HG02798 (cell line): ENCODE measurements around the gene DHX38.
"Not testable (repeated sequence)": the region's sequence is repeated elsewhere in the genome, so short reads cannot be mapped to it uniquely, and the experiment has no call there.

Experiments
- ATAC-seq: cut with Tn5 transposase; IDR thresholded peaks from one replicate; pipeline ENCODE4 v1.9.1; 2021; ENCODE audit warnings: mild to moderate bottlenecking; ENCODE audit not compliant: unreplicated experiment, poor library complexity

Gene DHX38

DNA sequence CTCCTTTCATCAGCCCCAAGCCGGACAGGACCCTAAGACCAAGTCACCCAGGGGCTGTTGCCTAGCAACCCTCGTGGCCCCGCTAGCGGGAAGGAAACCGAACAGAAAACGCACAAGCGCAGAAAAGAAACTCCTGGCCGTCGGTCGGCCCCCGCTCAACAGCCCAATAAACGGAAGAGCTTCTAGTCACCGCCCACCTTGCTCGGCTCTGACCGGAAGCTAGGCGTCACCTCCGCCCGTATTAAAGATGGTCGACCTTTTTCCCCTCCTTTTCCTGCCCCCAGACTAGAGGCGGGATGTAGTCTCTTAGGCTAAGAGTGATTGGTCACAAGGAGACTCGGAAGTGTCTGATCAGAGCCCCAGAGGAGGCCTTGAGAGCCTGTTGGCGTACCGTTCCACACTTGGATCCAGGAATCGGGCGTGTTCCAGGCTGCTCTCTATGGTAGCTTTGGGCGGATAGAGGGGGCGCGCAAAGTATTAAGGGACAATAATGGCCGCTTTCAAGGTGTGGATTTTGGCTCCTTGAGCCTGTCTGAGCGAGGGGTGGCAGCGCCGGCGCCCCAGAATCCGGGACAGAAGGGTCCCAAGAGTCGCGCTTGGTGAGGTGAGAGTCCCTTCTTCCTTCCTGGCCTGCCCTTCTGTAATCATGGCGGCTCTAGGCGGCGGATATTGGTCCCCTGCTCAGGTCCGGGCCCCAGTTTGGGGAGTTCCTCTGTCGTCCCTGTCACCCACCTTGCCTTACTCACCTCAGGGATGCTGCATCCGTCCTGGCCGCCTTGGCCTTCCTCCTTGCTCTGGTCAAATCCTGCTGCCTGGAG lies at the start of gene DHX38, which contains the start of gene TXNL4B:
Gene DHX38, plus strand, starts transcription at position 400 of the 818 bp plus-strand sequence. CDS start 2,311 bp downstream, outside the sequence.
Gene TXNL4B, minus strand, starts transcription at position 173 of the 818 bp plus-strand sequence. CDS start 2,871 bp downstream, outside the sequence.
- ATAC-seq: peak; percentile 98

DNA sequence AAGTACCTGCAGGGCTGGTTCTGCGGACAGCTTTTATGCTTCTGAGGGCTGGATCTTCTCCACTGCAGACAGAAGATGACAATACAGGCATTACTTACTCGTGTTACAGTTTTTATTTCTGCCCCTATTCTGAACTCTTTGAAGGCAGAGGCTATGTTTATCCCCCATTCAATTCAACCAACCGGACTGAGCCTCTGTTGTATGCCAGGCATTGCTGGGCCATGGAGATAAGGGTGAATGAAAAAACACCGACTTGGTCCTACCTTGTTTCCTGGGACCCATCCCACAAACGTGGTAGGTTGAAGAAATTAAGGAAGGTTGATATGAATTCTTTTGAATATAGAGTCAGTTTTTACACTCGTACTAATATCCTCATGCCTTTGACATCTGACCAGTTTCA lies 49.4 kb upstream of the DHX38 start:
- ATAC-seq: no peak

DNA sequence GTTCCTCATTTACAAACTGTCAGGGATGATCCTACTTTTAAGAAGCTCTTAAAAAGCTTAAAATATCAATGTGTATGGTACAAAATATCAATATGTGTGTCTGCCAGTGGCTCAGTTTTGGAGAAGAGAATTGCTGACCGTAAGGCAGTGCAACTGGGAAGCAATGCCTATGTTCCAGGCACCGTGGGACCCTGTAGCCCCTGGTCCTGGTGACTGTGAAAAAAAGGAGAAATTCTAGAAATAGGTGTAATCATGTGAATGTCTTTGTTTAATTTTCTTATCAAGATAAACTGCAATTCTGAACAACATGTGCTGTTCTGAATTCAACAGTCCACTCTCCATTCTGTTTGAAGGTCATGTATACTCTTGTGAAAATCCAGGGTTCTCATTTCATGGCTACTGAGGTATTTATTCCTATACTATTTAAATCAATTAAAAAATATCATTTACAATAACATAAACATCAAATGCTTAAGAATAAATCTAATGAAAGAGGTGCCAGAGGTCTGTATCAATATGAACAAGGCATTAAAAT lies 48.8 kb upstream of the DHX38 start:
- ATAC-seq: no peak

DNA sequence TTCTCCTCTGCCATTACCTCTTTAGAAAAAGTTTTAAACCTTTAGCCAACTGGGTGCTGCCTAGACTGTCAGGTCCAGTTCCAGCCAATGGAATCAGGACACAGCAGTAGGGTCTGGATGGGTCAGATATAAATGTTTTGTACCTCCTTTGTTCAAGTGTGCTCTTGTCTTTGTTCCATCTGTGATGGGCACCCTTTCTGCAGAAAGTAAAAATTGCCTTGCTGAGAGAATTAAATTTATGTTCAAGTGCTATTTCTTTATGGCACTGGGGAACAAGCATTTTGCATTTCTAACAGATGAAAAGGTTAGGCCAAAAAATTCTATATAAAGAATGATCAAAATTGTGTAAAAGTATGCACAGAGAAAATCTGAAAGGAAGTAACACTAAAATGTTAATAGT lies 44.5 kb upstream of the DHX38 start:
- no peak for ATAC-seq

DNA sequence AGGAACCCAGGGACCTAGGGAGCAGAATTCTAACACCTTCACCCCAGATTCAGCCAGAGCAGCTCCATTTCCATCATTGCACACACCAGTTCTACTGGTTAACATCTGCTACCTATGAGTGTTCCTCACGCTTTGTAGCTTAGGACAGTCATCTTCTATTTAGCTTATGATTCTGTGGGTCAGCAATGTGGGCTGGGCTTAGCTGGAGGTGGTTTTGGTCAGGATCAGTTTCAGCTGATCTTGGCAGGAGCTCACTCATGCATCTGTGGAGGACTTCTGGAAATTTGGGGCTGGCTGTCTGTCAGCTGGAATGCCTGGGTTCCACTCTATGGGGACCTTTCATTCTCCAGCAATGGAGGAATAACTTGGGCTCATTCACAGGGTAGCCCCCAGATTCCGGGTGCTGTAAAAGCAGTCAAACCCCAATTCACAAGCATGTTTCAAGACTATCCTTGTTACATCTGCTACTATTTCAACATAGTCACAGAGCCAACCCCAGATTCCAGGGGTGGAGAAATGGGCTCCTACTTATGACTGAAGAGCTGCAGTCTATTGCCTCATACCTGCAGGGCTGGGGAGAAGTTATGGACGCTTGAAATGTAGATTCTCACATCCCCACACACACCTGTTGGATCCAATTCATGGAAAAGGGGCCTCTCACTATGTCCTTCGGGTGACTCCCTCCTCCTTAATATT lies 42.7 kb upstream of the DHX38 start:
- no peak for ATAC-seq

DNA sequence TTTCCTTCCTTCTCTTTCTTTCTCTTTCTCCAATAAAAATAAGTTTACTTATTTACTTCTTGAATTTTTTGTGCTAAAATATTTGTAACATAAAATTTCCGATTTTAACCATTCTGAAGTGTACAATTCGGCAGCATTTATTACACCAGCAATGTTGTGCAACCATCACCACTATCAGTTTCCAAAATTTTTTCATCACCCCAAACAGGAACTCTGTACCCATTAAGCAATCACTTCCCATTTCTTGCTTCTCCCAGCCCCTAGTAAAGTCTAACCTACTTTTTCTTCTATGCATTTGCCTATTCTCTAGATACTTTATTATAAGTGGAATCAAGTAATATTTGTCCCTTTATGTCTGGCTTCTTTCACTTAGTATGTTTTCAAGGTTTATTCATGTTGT lies 41.8 kb upstream of the DHX38 start:
- ATAC-seq: no peak

DNA sequence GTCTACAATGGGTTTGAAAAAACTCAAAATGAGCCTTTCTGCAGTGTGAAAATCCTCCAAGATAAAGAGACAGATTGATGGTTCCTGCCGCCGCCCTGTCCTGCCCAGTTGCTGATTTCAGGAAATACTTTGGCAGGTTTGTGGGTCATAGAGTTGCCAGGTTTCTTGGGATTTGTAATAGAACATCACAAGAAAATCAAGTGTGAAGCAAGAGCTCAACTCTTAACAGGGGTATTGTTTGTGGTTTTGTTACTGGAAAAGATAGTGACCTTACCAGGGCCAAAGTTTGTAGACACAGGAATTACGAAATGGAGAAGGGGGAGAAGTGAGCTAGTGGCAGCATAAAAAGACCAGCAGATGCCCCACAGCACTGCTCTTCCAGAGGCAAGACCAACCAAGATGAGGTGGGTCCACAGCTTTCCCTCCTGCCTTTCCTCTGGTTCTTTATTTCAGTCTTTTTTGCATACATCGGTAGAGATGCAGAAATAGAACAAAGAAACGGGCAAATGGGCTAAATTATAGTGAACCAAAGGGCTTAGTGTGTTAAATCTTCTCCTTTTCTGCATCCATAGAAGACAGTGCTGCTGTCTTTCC lies 39.3 kb upstream of the DHX38 start, which contains the start of gene HP:
Gene HP, plus strand, starts transcription at position 252 of the 594 bp plus-strand sequence. Its CDS starts 148 bp downstream, at position 400.
- not testable (repeated sequence) for ATAC-seq

DNA sequence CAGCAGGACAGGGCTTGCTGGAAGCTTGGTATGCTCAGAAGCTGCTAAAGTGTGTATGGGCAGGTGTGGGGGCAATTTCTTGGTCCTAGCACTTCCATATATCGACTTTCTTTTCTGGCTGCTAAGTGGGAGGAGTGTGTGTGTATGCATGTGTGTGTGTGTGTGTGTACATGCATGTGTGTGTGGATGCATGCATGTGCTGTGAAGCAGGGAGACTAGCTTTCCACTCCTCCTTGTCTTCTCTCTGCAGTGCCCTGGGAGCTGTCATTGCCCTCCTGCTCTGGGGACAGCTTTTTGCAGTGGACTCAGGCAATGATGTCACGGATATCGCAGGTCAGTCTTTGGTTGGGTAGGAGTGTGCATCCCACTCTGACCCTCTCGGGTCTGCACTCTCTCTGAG lies 37.7 kb upstream of the DHX38 start:
- no peak for ATAC-seq

DNA sequence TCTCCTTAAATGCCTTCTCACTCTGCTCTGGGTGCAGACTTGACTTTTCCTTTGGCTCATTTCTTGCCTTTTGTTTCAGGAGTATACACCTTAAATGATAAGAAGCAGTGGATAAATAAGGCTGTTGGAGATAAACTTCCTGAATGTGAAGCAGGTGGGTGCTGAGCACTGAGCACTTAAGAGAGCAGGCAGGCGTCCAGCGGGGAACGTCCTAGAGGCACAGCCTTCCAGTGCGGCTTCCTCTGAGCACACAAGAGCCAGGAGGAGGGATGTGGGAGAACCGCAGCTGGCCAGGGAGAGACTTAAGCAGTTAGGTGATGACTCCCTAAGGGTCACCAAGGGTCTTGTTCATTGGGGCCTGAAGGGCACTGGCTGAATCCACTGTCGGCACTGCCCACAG lies 36.3 kb upstream of the DHX38 start:
- ATAC-seq: not testable (repeated sequence)

DNA sequence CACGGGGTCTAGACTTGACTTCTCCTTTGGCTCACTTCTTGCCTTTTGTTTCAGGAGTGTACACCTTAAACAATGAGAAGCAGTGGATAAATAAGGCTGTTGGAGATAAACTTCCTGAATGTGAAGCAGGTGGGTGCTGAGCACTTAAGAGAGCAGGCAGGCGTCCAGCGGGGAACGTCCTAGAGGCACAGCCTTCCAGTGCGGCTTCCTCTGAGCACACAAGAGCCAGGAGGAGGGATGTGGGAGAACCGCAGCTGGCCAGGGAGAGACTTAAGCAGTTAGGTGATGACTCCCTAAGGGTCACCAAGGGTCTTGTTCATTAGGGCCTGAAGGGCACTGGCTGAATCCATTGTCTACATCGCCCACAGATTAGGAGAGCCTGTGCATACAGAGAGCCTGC lies 34.6 kb upstream of the DHX38 start:
- ATAC-seq: not testable (repeated sequence)

DNA sequence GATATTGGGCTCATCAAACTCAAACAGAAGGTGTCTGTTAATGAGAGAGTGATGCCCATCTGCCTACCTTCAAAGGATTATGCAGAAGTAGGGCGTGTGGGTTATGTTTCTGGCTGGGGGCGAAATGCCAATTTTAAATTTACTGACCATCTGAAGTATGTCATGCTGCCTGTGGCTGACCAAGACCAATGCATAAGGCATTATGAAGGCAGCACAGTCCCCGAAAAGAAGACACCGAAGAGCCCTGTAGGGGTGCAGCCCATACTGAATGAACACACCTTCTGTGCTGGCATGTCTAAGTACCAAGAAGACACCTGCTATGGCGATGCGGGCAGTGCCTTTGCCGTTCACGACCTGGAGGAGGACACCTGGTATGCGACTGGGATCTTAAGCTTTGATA lies 33.2 kb upstream of the DHX38 start:
- no peak for ATAC-seq

DNA sequence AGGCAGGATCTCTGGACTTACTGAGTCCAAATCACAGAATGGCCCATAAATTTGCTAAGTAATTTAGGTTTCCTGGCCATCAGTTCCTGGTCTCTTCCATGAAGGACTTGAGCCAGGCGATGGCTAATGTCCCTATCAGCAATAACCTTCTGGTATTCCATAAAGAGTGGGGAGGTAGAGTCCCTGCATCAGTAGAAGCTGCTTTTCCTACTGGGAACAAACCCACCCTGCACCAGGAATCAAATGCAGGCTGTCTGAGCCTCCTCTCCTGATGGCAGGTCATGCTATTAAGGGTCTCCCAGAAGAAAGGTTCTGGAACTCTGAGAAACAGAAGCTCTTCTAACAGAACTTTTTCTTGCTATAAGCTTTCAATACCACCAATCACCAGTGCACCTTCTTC lies 32.1 kb upstream of the DHX38 start:
- ATAC-seq: no peak

DNA sequence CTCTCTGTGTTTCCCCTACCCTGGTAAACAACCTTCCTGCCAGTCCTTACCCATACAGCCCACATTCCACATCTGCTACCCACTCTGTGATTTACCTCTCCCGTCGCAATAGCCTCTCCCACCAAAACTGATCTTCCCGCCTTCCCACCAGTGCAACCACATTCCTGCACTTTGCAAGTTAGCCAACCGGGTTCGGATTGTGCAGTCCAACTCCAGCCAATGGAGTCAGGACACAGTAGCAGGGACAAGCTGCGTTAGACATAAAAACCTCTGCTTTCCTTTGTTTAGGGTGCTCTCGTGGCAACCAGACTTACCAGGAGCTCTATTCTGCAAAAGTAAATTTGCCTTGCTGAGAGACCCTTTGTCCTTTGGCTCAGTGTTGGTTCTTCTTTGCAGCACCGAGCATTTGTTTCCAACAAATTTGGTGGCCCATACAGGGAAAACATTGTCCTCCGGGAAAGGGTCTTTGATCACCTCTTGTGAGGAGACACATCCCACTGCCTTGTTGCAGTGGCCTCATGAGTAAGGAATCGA lies 29.2 kb upstream of the DHX38 start:
- no peak for ATAC-seq

DNA sequence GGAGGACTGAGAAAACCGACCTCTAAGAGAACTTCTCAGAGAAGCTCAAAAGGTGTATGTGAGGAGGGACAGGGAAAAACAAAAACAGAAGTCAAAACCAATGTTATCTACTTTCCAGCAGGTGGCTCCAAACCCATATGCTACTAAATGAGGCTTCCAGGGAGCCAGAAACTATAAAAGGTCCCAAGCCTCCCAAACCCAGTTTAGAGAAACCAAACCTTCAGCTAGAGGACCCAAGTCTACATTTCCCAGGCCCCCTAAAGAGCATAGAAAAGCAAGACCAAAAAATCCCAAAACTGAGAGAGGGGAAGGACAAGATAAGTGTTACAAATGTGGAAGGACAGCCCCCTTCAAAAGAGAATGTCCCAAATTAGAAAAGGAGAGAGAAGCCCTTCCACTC lies 26.9 kb upstream of the DHX38 start:
- no peak for ATAC-seq

DNA sequence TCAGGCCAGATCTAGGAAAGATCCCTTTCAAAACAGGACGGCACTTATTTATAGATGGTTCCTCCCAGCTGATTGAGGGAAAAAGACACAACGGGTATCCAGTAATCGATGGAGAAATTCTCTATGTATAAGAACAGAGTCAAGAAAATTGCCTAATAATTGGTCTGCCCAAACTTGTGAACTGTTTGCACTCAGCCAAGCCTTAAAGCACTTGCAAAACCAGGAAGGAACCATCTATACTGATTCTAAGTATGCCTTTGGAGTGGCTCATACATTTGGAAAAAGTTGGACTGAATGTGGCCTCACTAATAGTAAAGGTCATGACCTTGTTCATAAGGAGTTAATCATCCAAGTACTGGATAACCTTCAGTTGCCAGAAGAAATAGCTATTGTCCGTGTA lies 24.7 kb upstream of the DHX38 start:
- no peak for ATAC-seq

DNA sequence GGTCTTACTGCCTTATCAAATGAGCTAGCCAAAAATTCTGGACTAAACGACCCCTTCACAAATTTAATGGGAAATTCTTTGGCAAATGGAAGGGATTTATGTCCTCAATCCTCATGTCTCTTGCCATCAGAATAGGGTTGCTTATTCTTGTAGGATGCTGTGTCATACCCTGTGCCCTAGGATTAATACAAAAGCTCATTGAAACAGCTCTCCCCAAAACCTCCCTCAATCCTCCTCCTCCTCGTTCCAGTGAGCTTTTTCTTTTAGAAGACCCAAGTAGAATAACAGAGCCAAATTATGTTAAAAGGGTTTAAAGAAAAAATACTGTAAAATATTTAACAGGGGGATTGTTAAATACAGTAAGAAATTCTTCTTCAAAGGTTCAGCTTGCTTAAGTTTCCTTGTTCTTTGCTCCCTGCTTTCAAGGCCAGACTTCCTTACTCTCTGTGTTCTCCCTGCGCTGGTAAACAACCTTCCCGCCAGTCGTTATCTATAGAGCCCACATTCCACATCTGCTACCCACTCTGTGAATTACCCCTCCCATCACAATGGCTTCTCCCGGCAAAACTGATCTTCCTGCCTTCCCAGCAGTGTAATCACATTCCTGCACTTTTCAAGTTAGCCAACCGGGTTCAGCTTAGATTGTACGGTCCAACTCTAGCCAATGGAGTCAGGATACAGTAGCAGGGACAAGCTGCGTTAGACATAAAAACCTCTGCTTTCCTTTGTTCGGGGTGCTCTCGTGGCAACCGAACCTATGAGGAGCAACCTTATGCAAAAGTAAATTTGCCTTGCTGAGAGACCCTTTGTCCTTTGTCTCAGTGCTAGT lies 20.9 kb upstream of the DHX38 start:
- ATAC-seq: no peak

DNA sequence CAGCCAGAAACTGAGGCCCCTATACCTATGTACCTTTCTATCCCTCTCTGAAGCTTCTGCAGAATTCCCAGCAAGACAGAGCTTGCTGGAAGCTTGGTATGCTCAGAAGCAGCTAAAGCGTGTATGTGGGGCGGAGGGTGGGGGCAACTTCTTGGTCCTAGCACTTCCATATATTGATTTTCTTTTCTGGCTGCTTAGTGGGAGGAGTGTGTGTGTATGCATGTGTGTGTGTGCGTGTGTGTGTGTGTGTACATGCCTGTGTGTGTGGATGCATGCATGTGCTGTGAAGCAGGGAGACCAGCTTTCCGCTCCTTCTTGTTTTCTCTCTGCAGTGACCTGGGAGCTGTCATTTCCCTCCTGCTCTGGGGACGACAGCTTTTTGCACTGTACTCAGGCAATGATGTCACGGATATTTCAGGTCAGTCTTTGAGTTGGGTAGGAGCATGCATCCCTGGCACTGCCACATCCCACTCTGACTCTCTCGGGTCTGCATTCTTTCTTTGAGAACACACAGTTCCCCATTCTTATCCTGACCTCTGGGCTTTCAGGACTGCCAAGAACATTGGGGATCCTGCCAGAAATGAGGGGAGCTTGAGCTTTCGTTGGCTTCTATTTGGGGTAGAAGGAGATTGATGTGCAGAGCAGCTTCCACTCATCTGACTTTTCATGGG lies 20.0 kb upstream of the DHX38 start:
- no peak for ATAC-seq

DNA sequence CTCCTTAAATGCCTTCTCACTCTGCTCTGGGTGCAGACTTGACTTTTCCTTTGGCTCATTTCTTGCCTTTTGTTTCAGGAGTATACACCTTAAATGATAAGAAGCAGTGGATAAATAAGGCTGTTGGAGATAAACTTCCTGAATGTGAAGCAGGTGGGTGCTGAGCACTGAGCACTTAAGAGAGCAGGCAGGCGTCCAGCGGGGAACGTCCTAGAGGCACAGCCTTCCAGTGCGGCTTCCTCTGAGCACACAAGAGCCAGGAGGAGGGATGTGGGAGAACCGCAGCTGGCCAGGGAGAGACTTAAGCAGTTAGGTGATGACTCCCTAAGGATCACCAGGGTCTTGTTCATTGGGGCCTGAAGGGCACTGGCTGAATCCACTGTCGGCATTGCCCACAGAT lies 18.6 kb upstream of the DHX38 start:
- ATAC-seq: not testable (repeated sequence)
